Right lobe of liver (tissue), 6 donors: ENCODE results near the gene MGAT4A. TPM values are rescaled to one million over a fixed set of nuclear protein-coding genes. Genes with fewer than 3 reads are reported as not detected.
"Not testable (repeated sequence)": the region's sequence is repeated elsewhere in the genome, so short reads cannot be mapped to it uniquely, and the experiment has no call there.

Experiments
- ATAC-seq, 4 donors: fragments of 200-7000 bp; cut with Tn5 transposase; one replicate each; pipeline ENCODE4 v1.9.1; 2020; ENCODE audit warnings: mild to moderate bottlenecking in 4 of 4, moderate library complexity in 4 of 4
- DNase-seq, 3 donors: peaks; one replicate each; pipeline ENCODE4 v3.0.0-alpha.2; 2020
- H3K27ac ChIP-seq, 3 donors: fragments of 200-600 bp; one replicate each; pipeline ENCODE4 v1.8.0; 2022
- H3K27me3 ChIP-seq, 2 donors: fragments of 200-600 bp; one replicate each; pipeline ENCODE4 v1.8.0; 2022
- H3K36me3 ChIP-seq, 4 donors: fragments of 200-600 bp; sonication (generic) in 1 of 4; one replicate each; pipeline versions ENCODE4 v1.5.1 to v1.8.0; 2017 to 2022; ENCODE audit warnings: control low read depth in 1 of 4
- H3K4me1 ChIP-seq, 4 donors: fragments of 200-600 bp; sonication (generic) in 1 of 4; one replicate each; pipeline versions ENCODE4 v1.5.1 to v1.8.0; 2017 to 2022; ENCODE audit warnings: control low read depth in 1 of 4
- H3K4me3 ChIP-seq, 3 donors: fragments of 200-600 bp; one replicate each; pipeline ENCODE4 v1.8.0; 2022
- H3K9me3 ChIP-seq, 4 donors: fragments of 200-600 bp; sonication (generic) in 1 of 4; one replicate each; pipeline versions ENCODE4 v1.5.1 to v1.8.0; 2017 to 2022; ENCODE audit warnings: control low read depth in 1 of 4
- CTCF ChIP-seq, 4 donors: fragments of 200-600 bp in 3 of 4; fragments of 450-650 bp in 1 of 4; IDR thresholded peaks; one replicate each; pipeline versions ENCODE4 v1.5.1 to v1.8.0; 2016 to 2022; ENCODE audit warnings: antibody characterized with exemption in 4 of 4, mild to moderate bottlenecking in 2 of 4
- POLR2A ChIP-seq: fragments of 450-650 bp; IDR thresholded peaks from one replicate; pipeline ENCODE4 v1.6.1; 2017; ENCODE audit warnings: antibody characterized with exemption, mild to moderate bottlenecking
- WGBS: methylation state at CpG from one replicate; pipeline ENCODE4 v1.1.6; 2018; ENCODE audit warnings: low coverage, low lambda C conversion rate; ENCODE audit not compliant: insufficient coverage; ENCODE audit errors: missing lambda C conversion rate; 5-methylcytosine and 5-hydroxymethylcytosine counted together
- intact Hi-C, 2 donors: fragments of 100-400 bp; cut with DNase I; formaldehyde crosslinking; loops; one replicate each; pipeline versions ENCODE4 v1.11.2 to v1.14.1; 2022
- total RNA-seq, 6 experiments: library from RNA; depleted of rRNA in 2 of 6; stranded (reverse); fragments of >200 nt in 2 of 6; fragmentation: NEBNext Ultra II Directional in 3 of 6; extraction: Animal tissue kit (Norgen Biotek cat#: 25700) in 3 of 6; gene quantifications; one replicate each; pipeline versions ENCODE4 v1.1.0 to v1.2.4, GENCODE V29; 2016 to 2023
- donor health status: DM: no; HTN: yes; CAD: no.
- donor health status: DM: no; HTN: no; CAD: no.
- donor health status: DM: no; HTN: no; CAD: no.
- donor health status: DM: no; HTN: yes; CAD: no.
- donor health status: DM: no; HTN: yes; CAD: no.

The MGAT4A gene
- total RNA-seq, 6 experiments from 2014 or later, result 7.8 to 16.0 (median 11.7) TPM

GRCh38 chr2:98601532-98602132 lies 129.3 kb downstream of the MGAT4A start:
- H3K9me3 ChIP-seq, result no peaks in the 10 kb centered on the region
- DNase-seq, result no peak
- H3K27ac ChIP-seq, result no peak overlapping the region
- no peak overlapping the region for H3K4me3 ChIP-seq
- peak; percentile 79 to 95 (median 87) for ATAC-seq
- intact Hi-C loops, result no loop called here
- peaks cover 0 to 4% (median 2%) of the 10 kb centered on the region in 4 donors for H3K4me1 ChIP-seq
- peaks cover 0 to 47% (median 18%) of the 10 kb centered on the region in 4 donors for H3K36me3 ChIP-seq
- WGBS, result 30% methylated on average over 2 of the region's 3 CpGs
- TF ChIP-seq CTCF (IDR thresholded peaks at IDR 0.05), result peak; percentile 46 to 56 (median 52)
- TF ChIP-seq POLR2A, result no peak
- H3K27me3 ChIP-seq, result no peaks in the 10 kb centered on the region

- ATAC-seq (no peak), DNase-seq (no peak)
- H3K4me3 ChIP-seq, result no peak overlapping the region
- H3K27ac ChIP-seq, result no peak overlapping the region
- no peaks in the 10 kb centered on the region for H3K4me1 ChIP-seq
- no peaks in the 10 kb centered on the region for H3K9me3 ChIP-seq
- H3K27me3 ChIP-seq, result no peaks in the 10 kb centered on the region
- TF ChIP-seq CTCF (IDR thresholded peaks at IDR 0.05) (no peak), POLR2A (no peak)
- H3K36me3 ChIP-seq, result peaks cover 0 to 47% (median 18%) of the 10 kb centered on the region in 4 donors
- 82% methylated on average over 1 of the region's 1 CpG for WGBS
- intact Hi-C loops, result no loop called here
Measured at GRCh38 chr2:98598781-98599428, 132.0 kb downstream of the MGAT4A start.

GRCh38 chr2:98594665-98595064 lies 136.3 kb downstream of the MGAT4A start:
- WGBS, result 78% methylated on average over 2 of the region's 4 CpGs
- H3K4me3 ChIP-seq, H3K9me3 ChIP-seq, H3K27me3 ChIP-seq, H3K27ac ChIP-seq, DNase-seq, H3K4me1 ChIP-seq, intact Hi-C loops, ATAC-seq: not testable (repeated sequence)
- peaks cover 0 to 12% (median 6%) of the 10 kb centered on the region in 4 donors for H3K36me3 ChIP-seq

GRCh38 chr2:98592565-98592964 lies 138.4 kb downstream of the MGAT4A start:
- no peak for DNase-seq
- H3K9me3 ChIP-seq, result no peaks in the 10 kb centered on the region
- peaks cover 0 to 6% (median 0%) of the 10 kb centered on the region in 4 donors for H3K36me3 ChIP-seq
- no peak overlapping the region for H3K27ac ChIP-seq
- no peaks in the 10 kb centered on the region for H3K27me3 ChIP-seq
- WGBS, result no CpG with 5 or more reads among the region's 8 CpGs
- no peak overlapping the region for H3K4me3 ChIP-seq
- H3K4me1 ChIP-seq, result no peaks in the 10 kb centered on the region
- no peak for ATAC-seq
- no peak for TF ChIP-seq POLR2A
- TF ChIP-seq CTCF (IDR thresholded peaks at IDR 0.05), result no peak
- intact Hi-C loops, result no loop called here

GRCh38 chr2:98589489-98589888 lies 141.4 kb downstream of the MGAT4A start:
- ATAC-seq (no peak), DNase-seq (no peak)
- intact Hi-C loops, result no loop called here
- Histone ChIP-seq H3K4me3 (no peak overlapping the region), H3K4me1 (no peaks in the 10 kb centered on the region), H3K27me3 (no peaks in the 10 kb centered on the region), H3K27ac (no peak overlapping the region), H3K9me3 (no peaks in the 10 kb centered on the region), H3K36me3 (no peaks in the 10 kb centered on the region)
- 95% methylated on average over 4 of the region's 4 CpGs for WGBS
- no peak for TF ChIP-seq CTCF (IDR thresholded peaks at IDR 0.05)
- TF ChIP-seq POLR2A, result no peak
